ENCODE measurements around the gene RFLNA. TPM values are rescaled to one million over a fixed set of nuclear protein-coding genes. Genes with fewer than 3 reads are reported as not detected.

RFLNA gene
- total RNA-seq, 1 experiment from 2014 or later = 5.4 TPM

GRCh38 chr12:124332900-124333299 is 38.0 kb downstream of the RFLNA start:
- ChIA-PET CTCF (interaction anchor here (0.7 kb wide), 1 partner anchor 408 kb away, joined by 3 read pairs; no protein-coding TSS in a partner anchor), POLR2A (no interaction called here)
- Histone ChIP-seq H3K9me3 (ENCODE audit: control insufficient read depth, insufficient read depth, low read depth, low read length) (no peaks in the 10 kb centered on the region), H3K4me1 (ENCODE audit: control insufficient read depth, insufficient read depth, low read length) (no peaks in the 10 kb centered on the region), H3K36me3 (ENCODE audit: control insufficient read depth, insufficient read depth, low read length) (peaks cover 19% of the 10 kb centered on the region), H3K4me3 (ENCODE audit: low read depth in 2 of 2, low read length in 2 of 2) (no peak overlapping the region), H3K27me3 (ENCODE audit: control insufficient read depth, insufficient read depth, low read length) (no peaks in the 10 kb centered on the region), H3K27ac (ENCODE audit: low read length) (no peak overlapping the region)
- in situ Hi-C loops (cut with HindIII; ENCODE audit: low pct_unique_long_range_greater_than_20kb, low sequenced_read_pairs) = no loop called here
- BruUV-seq (replicated peaks) = no TSS peak
- DNase-seq (ENCODE audit: low read depth, low spot score) (no peak), ATAC-seq (no peak)
- intact Hi-C loops (cut with micrococcal nuclease; ENCODE audit: unreplicated experiment) = no loop called here
- TF ChIP-seq POLR2AphosphoS5 (IDR thresholded peaks at IDR 0.05; ENCODE audit: low read depth, low read length) (no peak), CTCF (IDR thresholded peaks at IDR 0.05) (no peak), TCF7L2 (IDR thresholded peaks at IDR 0.05; ENCODE audit: low read depth, low read length) (no peak), SIN3A (IDR thresholded peaks at IDR 0.05; ENCODE audit: borderline replicate concordance, insufficient read depth, low read depth, low read length) (no peak), REST (IDR thresholded peaks at IDR 0.05; ENCODE audit: insufficient read depth in 1 of 2, low read depth in 2 of 2, low read length in 1 of 2) (no peak)

GRCh38 chr12:124333724-124334123 is 38.8 kb downstream of the RFLNA start:
- Histone ChIP-seq H3K4me1 (ENCODE audit: control insufficient read depth, insufficient read depth, low read length) (no peaks in the 10 kb centered on the region), H3K27me3 (ENCODE audit: control insufficient read depth, insufficient read depth, low read length) (no peaks in the 10 kb centered on the region), H3K27ac (ENCODE audit: low read length) (no peak overlapping the region), H3K9me3 (ENCODE audit: control insufficient read depth, insufficient read depth, low read depth, low read length) (no peaks in the 10 kb centered on the region), H3K4me3 (ENCODE audit: low read depth in 2 of 2, low read length in 2 of 2) (no peak overlapping the region), H3K36me3 (ENCODE audit: control insufficient read depth, insufficient read depth, low read length) (peaks cover 19% of the 10 kb centered on the region)
- POLR2A ChIA-PET = no interaction called here
- intact Hi-C loops (cut with micrococcal nuclease; ENCODE audit: unreplicated experiment) = no loop called here
- DNase-seq (ENCODE audit: low read depth, low spot score) (no peak), ATAC-seq (no peak)
- no peak for TF ChIP-seq TCF7L2 (IDR thresholded peaks at IDR 0.05; ENCODE audit: low read depth, low read length)
- TF ChIP-seq CTCF (IDR thresholded peaks at IDR 0.05) = no peak
- TF ChIP-seq REST (IDR thresholded peaks at IDR 0.05; ENCODE audit: insufficient read depth in 1 of 2, low read depth in 2 of 2, low read length in 1 of 2) = no peak
- TF ChIP-seq POLR2AphosphoS5 (IDR thresholded peaks at IDR 0.05; ENCODE audit: low read depth, low read length) = no peak
- no peak for TF ChIP-seq SIN3A (IDR thresholded peaks at IDR 0.05; ENCODE audit: borderline replicate concordance, insufficient read depth, low read depth, low read length)
- BruUV-seq (replicated peaks) = no TSS peak
- in situ Hi-C loops (cut with HindIII; ENCODE audit: low pct_unique_long_range_greater_than_20kb, low sequenced_read_pairs) = no loop called here
- CTCF ChIA-PET = interaction anchor here (0.6 kb wide), 1 partner anchor 18 kb away, joined by 3 read pairs; no protein-coding TSS in a partner anchor
